Liver (tissue), 9 donors: ENCODE results near the gene SIGLEC7. TPM values are rescaled to one million over a fixed set of nuclear protein-coding genes. Genes with fewer than 3 reads are reported as not detected.

Experiments
- DNase-seq: peaks from one replicate; pipeline ENCODE4 v3.0.0-alpha.2; 2017; ENCODE audit warnings: low spot score
- H3K27ac ChIP-seq, 2 donors: one replicate each; pipeline ENCODE4 v1.7.0; 2013; ENCODE audit warnings: inconsistent platforms in 2 of 2, low read length in 2 of 2, control low read depth in 1 of 2, low read depth in 1 of 2, mild to moderate bottlenecking in 1 of 2
- H3K27me3 ChIP-seq, 4 donors: one replicate each; pipeline versions ENCODE4 v1.6.1 to v1.7.0; 2013; ENCODE audit warnings: low read length in 3 of 4, inconsistent platforms in 1 of 4, mild to moderate bottlenecking in 1 of 4, moderate library complexity in 1 of 4; ENCODE audit not compliant: control insufficient read depth in 4 of 4, insufficient read depth in 4 of 4
- H3K36me3 ChIP-seq, 4 donors: one replicate each; pipeline versions ENCODE4 v1.6.1 to v1.7.0; 2013; ENCODE audit warnings: low read length in 3 of 4, mild to moderate bottlenecking in 3 of 4, low read depth in 1 of 4, moderate library complexity in 1 of 4; ENCODE audit not compliant: control insufficient read depth in 4 of 4, insufficient read depth in 3 of 4
- H3K4me1 ChIP-seq, 4 donors: one replicate each; pipeline versions ENCODE4 v1.6.1 to v1.7.0; 2013; ENCODE audit warnings: low read length in 3 of 4, mild to moderate bottlenecking in 3 of 4, moderate library complexity in 1 of 4; ENCODE audit not compliant: control insufficient read depth in 4 of 4, insufficient read depth in 4 of 4
- H3K4me3 ChIP-seq, 3 donors: one replicate each; pipeline versions ENCODE4 v1.6.1 to v1.7.0; 2013; ENCODE audit warnings: low read length in 3 of 3, control low read depth in 1 of 3, low read depth in 1 of 3, mild to moderate bottlenecking in 1 of 3
- H3K9ac ChIP-seq, 2 donors: one replicate each; pipeline ENCODE4 v1.7.0; 2013; ENCODE audit warnings: low read length in 2 of 2, mild to moderate bottlenecking in 2 of 2, moderate library complexity in 2 of 2, control low read depth in 1 of 2, low read depth in 1 of 2
- H3K9me3 ChIP-seq, 4 donors: one replicate each; pipeline versions ENCODE4 v1.6.1 to v1.7.0; 2013; ENCODE audit warnings: low read length in 3 of 4; ENCODE audit not compliant: control insufficient read depth in 4 of 4
- FOXA1 ChIP-seq: IDR thresholded peaks from 2 replicates; pipeline ENCODE4 v1.6.1; 2016; ENCODE audit warnings: antibody characterized with exemption
- FOXA2 ChIP-seq: IDR thresholded peaks from 2 replicates; pipeline ENCODE4 v1.6.1; 2016; ENCODE audit warnings: antibody characterized with exemption
- GABPA ChIP-seq, 2 donors: IDR thresholded peaks in 1 of 2; conservative IDR thresholded peaks in 1 of 2; 2 replicates each; pipeline ENCODE4 v1.6.1; 2016; ENCODE audit warnings: antibody characterized with exemption in 2 of 2, mild to moderate bottlenecking in 1 of 2, moderate library complexity in 1 of 2
- HNF4A ChIP-seq, 2 donors: conservative IDR thresholded peaks; 2 replicates each; pipeline ENCODE4 v1.6.1; 2016; ENCODE audit warnings: antibody characterized with exemption in 2 of 2, mild to moderate bottlenecking in 2 of 2
- HNF4G ChIP-seq: IDR thresholded peaks from 2 replicates; pipeline ENCODE4 v1.6.1; 2016; ENCODE audit warnings: antibody characterized with exemption
- JUND ChIP-seq, 2 donors: IDR thresholded peaks; 2 replicates each; pipeline ENCODE4 v1.6.1; 2016; ENCODE audit warnings: antibody characterized with exemption in 2 of 2
- NR2F2 ChIP-seq: IDR thresholded peaks from 2 replicates; pipeline ENCODE4 v1.6.1; 2016; ENCODE audit warnings: antibody characterized with exemption
- RAD21 ChIP-seq, 2 donors: IDR thresholded peaks; 2 replicates each; pipeline ENCODE4 v1.6.1; 2016; ENCODE audit warnings: antibody characterized with exemption in 2 of 2, mild to moderate bottlenecking in 2 of 2
- RXRA ChIP-seq, 2 donors: IDR thresholded peaks; 2 replicates each; pipeline ENCODE4 v1.6.1; 2017 to 2018; ENCODE audit warnings: antibody characterized with exemption in 2 of 2, mild to moderate bottlenecking in 1 of 2
- SP1 ChIP-seq: IDR thresholded peaks from 2 replicates; pipeline ENCODE4 v1.6.1; 2018; ENCODE audit warnings: antibody characterized with exemption, mild to moderate bottlenecking
- TAF1 ChIP-seq: conservative IDR thresholded peaks from 2 replicates; pipeline ENCODE4 v1.6.1; 2016; ENCODE audit warnings: antibody characterized with exemption, mild to moderate bottlenecking
- YY1 ChIP-seq: IDR thresholded peaks from 2 replicates; pipeline ENCODE4 v1.6.1; 2016; ENCODE audit warnings: antibody characterized with exemption, mild to moderate bottlenecking
- WGBS: extraction: QIAGEN DNeasy Blood & Tissue Kit; methylation state at CpG from one replicate; pipeline ENCODE4 v1.1.7; 2013; 5-methylcytosine and 5-hydroxymethylcytosine counted together
- polyA plus RNA-seq, 2 donors: library from polyadenylated mRNA; stranded (reverse) in 1 of 2; unstranded in 1 of 2; fragments of 200-250 nt in 1 of 2; fragments of >200 nt in 1 of 2; fragmentation: Nextera tagmentation in 1 of 2; extraction: Ambion mirVana in 1 of 2; gene quantifications; one replicate each; pipeline versions ENCODE4 v1.2.1 to v1.2.3, GENCODE V29; 2013 to 2015
- total RNA-seq, 2 donors: library from RNA; depleted of rRNA; stranded (reverse); fragments of >200 nt; gene quantifications; one replicate each; pipeline ENCODE4 v1.2.3, GENCODE V29; 2014
- TF ChIP-seq, protein P1 (sequence below): IDR thresholded peaks from 2 replicates; pipeline ENCODE4 v1.6.1; 2016; ENCODE audit warnings: antibody characterized with exemption, mild to moderate bottlenecking
- TF ChIP-seq, protein P2 (sequence below): fragments of 150-350 bp; IDR thresholded peaks from 2 replicates; pipeline ENCODE4 v1.5.1; 2017; ENCODE audit warnings: improper control_type of control experiment, low read depth, low read length; ENCODE audit not compliant: missing input control
- TF ChIP-seq, protein P3 (sequence below): IDR thresholded peaks from 2 replicates; pipeline ENCODE4 v1.6.1; 2016; ENCODE audit warnings: antibody characterized with exemption
- TF ChIP-seq, protein P4 (sequence below): IDR thresholded peaks from 2 replicates; pipeline ENCODE4 v1.6.1; 2016; ENCODE audit warnings: antibody characterized with exemption
- TF ChIP-seq, protein P5 (sequence below): IDR thresholded peaks from 2 replicates; pipeline ENCODE4 v1.6.1; 2016; ENCODE audit warnings: antibody characterized with exemption
- donor health status: healthy.
- donor health status: healthy.
- donor health status: healthy.
- donor health status: healthy.
- donor health status: healthy.

SIGLEC7 gene
- total and polyA plus RNA-seq, 4 donors, result 2.7 to 4.8 (median 3.9) TPM

DNA sequence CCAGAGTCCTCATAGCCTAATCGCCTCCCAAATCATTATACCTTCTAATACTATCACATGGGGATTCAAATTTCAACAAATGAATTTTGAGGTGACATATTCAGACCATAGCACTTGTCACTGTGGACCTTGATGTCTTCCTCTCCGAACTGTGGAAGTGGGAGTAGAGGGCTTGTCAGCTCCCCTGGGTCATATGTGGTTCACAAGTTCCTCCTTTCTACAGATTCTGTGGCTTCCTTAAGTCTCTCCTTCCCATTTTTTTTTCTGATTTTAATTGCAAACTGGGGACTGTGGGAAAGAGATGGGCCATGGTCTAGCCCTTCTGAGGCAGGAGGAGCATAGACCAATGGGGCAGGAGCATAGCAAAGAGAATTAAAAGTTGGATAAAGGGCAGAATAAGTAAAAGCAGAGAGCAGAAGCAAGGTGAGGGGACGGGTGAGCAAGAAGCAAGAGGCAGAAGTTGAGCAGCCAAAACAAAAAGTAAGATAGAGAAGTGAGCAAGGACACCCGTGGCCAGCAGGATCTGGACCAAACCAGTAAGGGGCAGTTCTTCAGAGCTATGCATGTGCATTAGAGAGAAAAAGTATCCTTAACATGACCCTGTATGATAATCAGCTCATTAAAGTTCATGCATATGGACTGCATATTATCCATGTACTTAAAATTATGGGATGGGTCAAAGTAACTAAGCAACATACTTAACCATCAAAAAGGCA is 2.6 kb upstream of the SIGLEC7 start:
- Histone ChIP-seq H3K36me3 (no peaks in the 10 kb centered on the region), H3K4me1 (no peaks in the 10 kb centered on the region), H3K9ac (peak overlapping the region in 1 of 2 donors; percentile 13), H3K27me3 (no peaks in the 10 kb centered on the region), H3K9me3 (peaks cover 0 to 6% (median under 1%) of the 10 kb centered on the region in 4 donors), H3K27ac (peak overlapping the region; percentile 46 to 78), H3K4me3 (no peak overlapping the region)
- TF ChIP-seq FOXA2 (no peak), RXRA (IDR thresholded peaks at IDR 0.05) (no peak), GABPA (IDR thresholded peaks at IDR 0.05 in 1 of 2, conservative IDR thresholded peaks at IDR 0.05 in 1 of 2) (no peak), RAD21 (IDR thresholded peaks at IDR 0.05) (no peak), JUND (IDR thresholded peaks at IDR 0.05) (no peak), NR2F2 (no peak), SP1 (no peak), YY1 (no peak), TAF1 (no peak), HNF4G (no peak)
- TF ChIP-seq, protein P1, sequence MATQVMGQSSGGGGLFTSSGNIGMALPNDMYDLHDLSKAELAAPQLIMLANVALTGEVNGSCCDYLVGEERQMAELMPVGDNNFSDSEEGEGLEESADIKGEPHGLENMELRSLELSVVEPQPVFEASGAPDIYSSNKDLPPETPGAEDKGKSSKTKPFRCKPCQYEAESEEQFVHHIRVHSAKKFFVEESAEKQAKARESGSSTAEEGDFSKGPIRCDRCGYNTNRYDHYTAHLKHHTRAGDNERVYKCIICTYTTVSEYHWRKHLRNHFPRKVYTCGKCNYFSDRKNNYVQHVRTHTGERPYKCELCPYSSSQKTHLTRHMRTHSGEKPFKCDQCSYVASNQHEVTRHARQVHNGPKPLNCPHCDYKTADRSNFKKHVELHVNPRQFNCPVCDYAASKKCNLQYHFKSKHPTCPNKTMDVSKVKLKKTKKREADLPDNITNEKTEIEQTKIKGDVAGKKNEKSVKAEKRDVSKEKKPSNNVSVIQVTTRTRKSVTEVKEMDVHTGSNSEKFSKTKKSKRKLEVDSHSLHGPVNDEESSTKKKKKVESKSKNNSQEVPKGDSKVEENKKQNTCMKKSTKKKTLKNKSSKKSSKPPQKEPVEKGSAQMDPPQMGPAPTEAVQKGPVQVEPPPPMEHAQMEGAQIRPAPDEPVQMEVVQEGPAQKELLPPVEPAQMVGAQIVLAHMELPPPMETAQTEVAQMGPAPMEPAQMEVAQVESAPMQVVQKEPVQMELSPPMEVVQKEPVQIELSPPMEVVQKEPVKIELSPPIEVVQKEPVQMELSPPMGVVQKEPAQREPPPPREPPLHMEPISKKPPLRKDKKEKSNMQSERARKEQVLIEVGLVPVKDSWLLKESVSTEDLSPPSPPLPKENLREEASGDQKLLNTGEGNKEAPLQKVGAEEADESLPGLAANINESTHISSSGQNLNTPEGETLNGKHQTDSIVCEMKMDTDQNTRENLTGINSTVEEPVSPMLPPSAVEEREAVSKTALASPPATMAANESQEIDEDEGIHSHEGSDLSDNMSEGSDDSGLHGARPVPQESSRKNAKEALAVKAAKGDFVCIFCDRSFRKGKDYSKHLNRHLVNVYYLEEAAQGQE, result no peak
- TF ChIP-seq, protein P2, sequence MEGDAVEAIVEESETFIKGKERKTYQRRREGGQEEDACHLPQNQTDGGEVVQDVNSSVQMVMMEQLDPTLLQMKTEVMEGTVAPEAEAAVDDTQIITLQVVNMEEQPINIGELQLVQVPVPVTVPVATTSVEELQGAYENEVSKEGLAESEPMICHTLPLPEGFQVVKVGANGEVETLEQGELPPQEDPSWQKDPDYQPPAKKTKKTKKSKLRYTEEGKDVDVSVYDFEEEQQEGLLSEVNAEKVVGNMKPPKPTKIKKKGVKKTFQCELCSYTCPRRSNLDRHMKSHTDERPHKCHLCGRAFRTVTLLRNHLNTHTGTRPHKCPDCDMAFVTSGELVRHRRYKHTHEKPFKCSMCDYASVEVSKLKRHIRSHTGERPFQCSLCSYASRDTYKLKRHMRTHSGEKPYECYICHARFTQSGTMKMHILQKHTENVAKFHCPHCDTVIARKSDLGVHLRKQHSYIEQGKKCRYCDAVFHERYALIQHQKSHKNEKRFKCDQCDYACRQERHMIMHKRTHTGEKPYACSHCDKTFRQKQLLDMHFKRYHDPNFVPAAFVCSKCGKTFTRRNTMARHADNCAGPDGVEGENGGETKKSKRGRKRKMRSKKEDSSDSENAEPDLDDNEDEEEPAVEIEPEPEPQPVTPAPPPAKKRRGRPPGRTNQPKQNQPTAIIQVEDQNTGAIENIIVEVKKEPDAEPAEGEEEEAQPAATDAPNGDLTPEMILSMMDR, result no peak
- TF ChIP-seq, protein P3, sequence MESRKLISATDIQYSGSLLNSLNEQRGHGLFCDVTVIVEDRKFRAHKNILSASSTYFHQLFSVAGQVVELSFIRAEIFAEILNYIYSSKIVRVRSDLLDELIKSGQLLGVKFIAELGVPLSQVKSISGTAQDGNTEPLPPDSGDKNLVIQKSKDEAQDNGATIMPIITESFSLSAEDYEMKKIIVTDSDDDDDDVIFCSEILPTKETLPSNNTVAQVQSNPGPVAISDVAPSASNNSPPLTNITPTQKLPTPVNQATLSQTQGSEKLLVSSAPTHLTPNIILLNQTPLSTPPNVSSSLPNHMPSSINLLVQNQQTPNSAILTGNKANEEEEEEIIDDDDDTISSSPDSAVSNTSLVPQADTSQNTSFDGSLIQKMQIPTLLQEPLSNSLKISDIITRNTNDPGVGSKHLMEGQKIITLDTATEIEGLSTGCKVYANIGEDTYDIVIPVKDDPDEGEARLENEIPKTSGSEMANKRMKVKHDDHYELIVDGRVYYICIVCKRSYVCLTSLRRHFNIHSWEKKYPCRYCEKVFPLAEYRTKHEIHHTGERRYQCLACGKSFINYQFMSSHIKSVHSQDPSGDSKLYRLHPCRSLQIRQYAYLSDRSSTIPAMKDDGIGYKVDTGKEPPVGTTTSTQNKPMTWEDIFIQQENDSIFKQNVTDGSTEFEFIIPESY, result no peak
- TF ChIP-seq, protein P4, sequence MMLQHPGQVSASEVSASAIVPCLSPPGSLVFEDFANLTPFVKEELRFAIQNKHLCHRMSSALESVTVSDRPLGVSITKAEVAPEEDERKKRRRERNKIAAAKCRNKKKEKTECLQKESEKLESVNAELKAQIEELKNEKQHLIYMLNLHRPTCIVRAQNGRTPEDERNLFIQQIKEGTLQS, result no peak
- TF ChIP-seq, protein P5, sequence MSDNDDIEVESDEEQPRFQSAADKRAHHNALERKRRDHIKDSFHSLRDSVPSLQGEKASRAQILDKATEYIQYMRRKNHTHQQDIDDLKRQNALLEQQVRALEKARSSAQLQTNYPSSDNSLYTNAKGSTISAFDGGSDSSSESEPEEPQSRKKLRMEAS, result no peak
- no peak for DNase-seq
- WGBS, result 54% methylated on average over 4 of the region's 4 CpGs

DNA sequence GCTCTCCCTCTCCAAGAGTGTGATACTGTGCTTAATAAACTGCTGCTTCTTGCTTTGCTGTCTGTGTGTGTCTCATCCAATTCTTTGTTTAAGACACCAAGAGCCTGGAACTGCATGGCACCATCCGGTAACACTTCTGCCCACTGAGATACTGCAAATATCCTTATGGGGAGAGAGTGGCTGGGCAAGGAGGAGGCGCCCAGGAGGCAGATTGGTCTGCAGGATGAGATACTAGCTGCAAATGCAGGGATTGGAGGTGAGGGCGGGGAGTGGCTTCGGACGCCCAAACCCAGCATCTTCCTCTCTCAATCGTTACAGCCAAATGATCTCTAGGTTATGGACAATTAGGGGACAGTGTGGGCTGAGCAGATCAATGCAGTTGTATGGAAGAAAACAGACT is 1.7 kb upstream of the SIGLEC7 start:
- WGBS, result 41% methylated on average over 6 of the region's 6 CpGs
- Histone ChIP-seq H3K4me3 (no peak overlapping the region), H3K27me3 (no peaks in the 10 kb centered on the region), H3K36me3 (no peaks in the 10 kb centered on the region), H3K27ac (peak overlapping the region in 1 of 2 donors; percentile 37), H3K4me1 (no peaks in the 10 kb centered on the region), H3K9ac (no peak overlapping the region), H3K9me3 (peaks cover 0 to under 1% (median 0%) of the 10 kb centered on the region in 4 donors)
- no peak for DNase-seq
- no peak for TF ChIP-seq GABPA (IDR thresholded peaks at IDR 0.05 in 1 of 2, conservative IDR thresholded peaks at IDR 0.05 in 1 of 2)
- TF ChIP-seq RAD21 (IDR thresholded peaks at IDR 0.05), result no peak
- TF ChIP-seq, protein P5, result no peak
- TF ChIP-seq, protein P4, result no peak
- TF ChIP-seq FOXA1, result no peak
- TF ChIP-seq HNF4G, result no peak
- no peak for TF ChIP-seq NR2F2
- TF ChIP-seq JUND (IDR thresholded peaks at IDR 0.05), result no peak
- TF ChIP-seq YY1, result no peak
- no peak for TF ChIP-seq HNF4A (conservative IDR thresholded peaks at IDR 0.05)
- no peak for TF ChIP-seq FOXA2
- TF ChIP-seq, protein P2, result no peak
- TF ChIP-seq, protein P3, result no peak
- TF ChIP-seq SP1, result no peak
